Measurements from ENCODE around the gene HSPB7.

DNA sequence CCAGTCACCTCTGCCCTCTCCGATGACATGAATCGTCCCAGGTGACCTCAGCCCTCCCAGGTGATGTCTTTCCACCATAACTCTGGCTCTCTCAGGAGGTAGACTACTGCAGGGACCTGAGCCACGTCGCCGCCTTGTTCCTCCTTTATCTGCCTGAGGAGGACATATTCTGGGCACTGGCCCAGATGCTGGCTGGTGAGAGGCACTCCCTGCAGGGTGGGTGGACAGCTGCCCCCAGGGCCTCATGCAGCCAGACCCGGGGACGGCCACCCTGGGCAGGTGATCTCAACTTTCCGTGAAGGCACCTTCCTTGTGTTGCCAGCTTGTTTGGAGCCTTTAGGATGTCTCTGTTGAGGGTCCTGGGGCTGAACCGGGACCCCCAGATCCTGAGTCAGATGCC is 28.1 kb downstream of the HSPB7 start:
- TF ChIP-seq, protein P1, sequence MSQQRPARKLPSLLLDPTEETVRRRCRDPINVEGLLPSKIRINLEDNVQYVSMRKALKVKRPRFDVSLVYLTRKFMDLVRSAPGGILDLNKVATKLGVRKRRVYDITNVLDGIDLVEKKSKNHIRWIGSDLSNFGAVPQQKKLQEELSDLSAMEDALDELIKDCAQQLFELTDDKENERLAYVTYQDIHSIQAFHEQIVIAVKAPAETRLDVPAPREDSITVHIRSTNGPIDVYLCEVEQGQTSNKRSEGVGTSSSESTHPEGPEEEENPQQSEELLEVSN (IDR thresholded peaks at IDR 0.05): no peak
- TF ChIP-seq HDAC2 (IDR thresholded peaks at IDR 0.05; ENCODE audit: borderline replicate concordance in 1 of 2, low read depth in 2 of 2, low read length in 2 of 2): no peak
- TF ChIP-seq, protein P2, sequence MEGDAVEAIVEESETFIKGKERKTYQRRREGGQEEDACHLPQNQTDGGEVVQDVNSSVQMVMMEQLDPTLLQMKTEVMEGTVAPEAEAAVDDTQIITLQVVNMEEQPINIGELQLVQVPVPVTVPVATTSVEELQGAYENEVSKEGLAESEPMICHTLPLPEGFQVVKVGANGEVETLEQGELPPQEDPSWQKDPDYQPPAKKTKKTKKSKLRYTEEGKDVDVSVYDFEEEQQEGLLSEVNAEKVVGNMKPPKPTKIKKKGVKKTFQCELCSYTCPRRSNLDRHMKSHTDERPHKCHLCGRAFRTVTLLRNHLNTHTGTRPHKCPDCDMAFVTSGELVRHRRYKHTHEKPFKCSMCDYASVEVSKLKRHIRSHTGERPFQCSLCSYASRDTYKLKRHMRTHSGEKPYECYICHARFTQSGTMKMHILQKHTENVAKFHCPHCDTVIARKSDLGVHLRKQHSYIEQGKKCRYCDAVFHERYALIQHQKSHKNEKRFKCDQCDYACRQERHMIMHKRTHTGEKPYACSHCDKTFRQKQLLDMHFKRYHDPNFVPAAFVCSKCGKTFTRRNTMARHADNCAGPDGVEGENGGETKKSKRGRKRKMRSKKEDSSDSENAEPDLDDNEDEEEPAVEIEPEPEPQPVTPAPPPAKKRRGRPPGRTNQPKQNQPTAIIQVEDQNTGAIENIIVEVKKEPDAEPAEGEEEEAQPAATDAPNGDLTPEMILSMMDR (IDR thresholded peaks at IDR 0.05; ENCODE audit: control extremely low read depth in 1 of 3, insufficient read depth in 1 of 3, low read depth in 1 of 3, low read length in 3 of 3): no peak
- TF ChIP-seq GABPA (IDR thresholded peaks at IDR 0.05; ENCODE audit: borderline replicate concordance, insufficient read depth, low read length): no peak
